ENCODE measurements around the gene PTS.
A peak's percentile ranks its signal among the peaks of the same experiment; 100 is the strongest.

Gene PTS

DNA sequence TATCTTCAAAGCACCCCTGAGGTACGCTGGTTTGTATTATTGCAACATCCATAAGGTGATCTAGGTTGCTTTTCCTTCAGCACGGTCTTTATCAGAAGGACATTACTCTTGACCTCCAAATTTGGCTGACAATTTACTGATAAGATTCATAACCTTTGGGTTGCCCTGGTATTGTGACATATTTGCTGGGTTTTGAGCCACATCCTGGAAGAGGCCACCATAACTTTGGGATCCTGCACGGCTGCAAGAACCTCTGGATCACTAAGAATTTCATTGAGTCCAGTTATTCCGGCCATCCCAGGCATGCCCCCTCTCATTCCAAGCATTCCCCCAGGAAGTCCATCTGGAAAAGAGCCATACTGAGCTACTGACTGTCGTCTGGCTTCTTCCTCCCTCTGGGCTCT is 41.0 kb downstream of the PTS start:
- no peak for DNase-seq

GRCh38 chr11:112268406-112268805 is 42.2 kb downstream of the PTS start:
- DNase-seq = no peak

DNA sequence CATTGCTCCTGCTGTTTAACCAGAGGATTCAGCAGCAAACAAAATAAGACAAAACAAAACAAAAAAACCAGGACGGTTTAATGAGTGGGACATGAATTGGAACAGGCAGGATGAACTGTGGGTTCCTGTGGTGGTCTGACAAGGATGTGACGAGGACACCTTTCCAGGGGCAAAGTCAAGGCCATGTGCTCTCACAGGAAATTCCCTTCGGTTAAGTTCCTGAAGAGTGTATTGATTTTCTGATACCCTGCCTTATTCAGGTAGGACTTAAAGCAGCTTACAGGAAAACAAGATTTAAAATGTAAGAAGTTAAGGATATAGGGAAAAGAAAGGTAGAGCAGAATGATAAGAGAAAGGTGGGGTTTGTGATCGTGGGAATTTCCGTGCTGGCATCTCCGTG is 42.9 kb downstream of the PTS start:
- no peak for DNase-seq

DNA sequence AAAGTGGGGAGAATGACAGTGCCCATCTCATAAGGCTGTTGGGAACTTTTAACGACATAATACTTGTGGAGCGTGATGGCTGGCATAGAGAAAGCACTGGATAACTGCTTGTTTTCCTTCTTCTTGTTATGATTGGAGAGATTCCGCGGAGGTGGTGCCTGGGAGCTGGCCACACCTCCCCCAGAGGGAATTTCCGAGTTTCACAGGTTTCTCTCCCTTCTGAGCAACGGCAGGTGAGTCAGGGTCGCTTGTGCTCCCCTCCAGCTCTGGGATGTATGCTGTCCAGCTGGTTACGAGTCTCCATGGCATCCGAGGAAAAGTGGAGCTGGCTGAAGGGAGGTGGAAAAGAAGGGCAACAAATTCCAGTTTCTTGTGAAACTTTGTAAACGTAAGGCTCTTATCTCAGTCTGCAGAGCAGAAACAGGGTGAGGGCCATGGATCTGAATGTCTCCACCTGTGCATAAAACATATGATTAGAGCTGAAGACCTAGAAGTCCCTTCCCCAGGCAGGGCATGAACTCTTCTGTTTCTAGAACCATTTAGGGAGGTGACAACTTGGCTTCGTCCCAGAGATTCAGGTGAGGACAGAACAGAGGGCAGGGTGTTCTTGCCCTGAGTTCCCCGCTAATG is 44.4 kb downstream of the PTS start:
- no peak for DNase-seq

GRCh38 chr11:112271242-112271641 is 45.0 kb downstream of the PTS start:
- no peak for DNase-seq

DNA sequence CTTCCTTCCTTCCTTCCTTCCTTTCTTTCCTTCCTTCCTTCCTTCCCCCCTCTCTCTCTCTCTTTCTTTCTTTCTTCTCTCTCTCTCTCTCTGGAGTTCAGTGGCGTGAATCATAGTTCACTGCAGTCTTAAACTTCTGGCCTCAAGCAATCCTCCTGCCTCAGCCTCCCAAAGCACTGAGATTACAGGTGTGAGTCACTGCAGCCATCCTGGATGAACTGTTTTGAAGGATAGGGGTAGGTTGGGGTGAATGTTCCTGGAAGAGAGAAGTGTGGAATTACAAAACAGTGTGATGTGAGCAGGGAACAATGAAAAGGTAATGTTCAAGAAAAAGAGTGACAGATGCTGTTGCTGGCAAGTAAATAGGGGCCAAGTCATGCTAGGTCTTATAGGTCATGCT is 46.8 kb downstream of the PTS start:
- no peak for DNase-seq

DNA sequence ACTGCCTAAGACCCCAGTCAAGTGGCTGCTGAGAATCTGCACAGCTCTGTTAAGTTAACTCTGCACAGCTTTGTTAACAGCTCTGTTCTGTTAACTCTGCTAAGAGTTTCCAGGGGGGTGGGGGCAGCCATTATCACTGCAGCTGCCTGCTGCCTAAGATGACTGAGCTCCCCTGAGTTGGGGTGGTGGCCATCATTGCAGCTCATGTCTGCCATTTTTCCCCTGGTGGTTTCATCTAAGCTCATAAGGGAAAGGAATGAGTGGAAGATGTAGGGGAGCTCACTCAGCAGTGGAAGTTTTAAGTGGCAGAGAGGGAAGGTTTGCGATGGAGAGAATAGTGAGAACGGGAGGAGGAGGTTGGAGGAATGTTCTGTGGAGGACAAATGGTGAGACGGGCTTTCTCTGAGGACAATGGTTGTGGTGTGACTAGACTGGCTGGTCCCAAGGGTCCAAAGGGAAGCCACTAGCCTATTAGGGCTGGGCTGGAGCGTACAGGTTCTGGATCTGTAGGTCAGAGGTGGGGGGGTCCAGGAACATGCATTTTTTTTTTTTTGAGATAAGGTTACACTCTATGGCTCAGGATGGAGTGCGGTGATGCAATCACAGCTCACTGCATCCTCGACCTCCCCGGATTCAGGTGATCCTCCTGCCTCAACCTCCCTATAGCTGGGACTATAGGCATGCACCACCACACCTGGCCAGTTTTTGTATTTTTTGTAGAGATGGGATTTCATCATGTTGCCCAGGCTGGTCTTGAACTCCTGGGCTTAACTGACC is 48.0 kb downstream of the PTS start:
- DNase-seq = no peak

DNA sequence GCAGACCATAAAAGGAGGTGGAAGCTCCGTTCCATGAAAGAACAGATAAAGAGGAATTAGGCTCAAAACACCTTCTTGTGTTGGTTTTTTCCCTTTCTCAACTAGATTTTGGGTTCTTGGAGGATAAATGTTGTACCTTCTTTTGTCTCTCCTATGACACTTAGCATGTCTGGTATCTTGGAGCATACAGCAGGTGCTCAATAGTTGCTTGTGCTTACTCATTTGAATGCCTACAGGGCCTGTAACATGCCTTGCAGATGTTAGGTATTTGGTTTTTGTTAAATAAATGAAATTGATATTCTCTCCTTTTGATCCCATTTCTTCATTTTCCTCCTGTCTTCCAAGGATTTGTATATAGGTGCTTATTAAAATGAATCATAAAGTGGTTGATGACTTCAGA is 50.8 kb downstream of the PTS start:
- DNase-seq = no peak

DNA sequence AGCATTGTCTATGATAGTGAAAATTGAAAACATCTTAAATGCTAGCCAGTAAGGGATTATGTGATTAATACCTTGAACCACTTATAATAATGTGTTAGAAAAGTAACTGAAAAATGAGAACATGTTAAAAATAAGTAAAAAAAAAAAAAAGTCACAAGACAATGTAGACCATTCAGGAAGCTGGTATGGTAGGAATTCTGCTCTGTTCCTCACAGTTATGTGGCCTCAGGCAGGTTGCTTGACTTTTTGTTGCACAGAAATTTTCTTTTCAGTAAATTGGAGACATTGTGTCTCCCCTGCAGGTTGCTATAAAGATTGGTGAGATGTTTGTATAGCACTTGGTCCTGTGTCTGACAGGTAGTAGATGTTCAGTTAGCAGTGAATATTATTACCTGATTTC is 51.7 kb downstream of the PTS start:
- DNase-seq = no peak

DNA sequence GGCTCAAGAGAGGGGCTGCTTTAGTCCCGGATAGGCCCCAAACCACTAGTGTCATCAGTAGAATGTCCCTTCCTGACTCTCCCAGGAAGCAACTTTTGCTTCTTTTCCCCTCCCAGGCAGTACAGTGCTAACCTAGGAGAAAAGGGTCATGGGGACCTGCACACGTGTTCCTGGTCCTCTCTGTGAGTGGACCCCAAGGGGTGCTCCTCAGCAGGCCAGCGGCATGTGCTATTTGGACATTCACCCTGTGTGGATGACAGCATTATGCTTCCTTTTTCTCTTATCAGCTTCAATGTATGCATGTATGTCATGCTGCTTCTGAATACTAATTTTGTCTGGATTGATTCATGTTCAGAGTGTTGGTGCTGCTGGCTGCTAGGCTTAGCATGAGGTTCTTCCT is 52.6 kb downstream of the PTS start:
- no peak for DNase-seq

- peak; percentile 81 for DNase-seq
These were observed 53.7 kb downstream of the PTS start for GRCh38 chr11:112279901-112280267.

- DNase-seq = peak; percentile 90
These were observed 54.3 kb downstream of the PTS start for GRCh38 chr11:112280268-112281126.

GRCh38 chr11:112281726-112282125 is 55.5 kb downstream of the PTS start:
- DNase-seq = no peak
